ENCODE measurements around the gene ERI3.

Gene ERI3

GRCh38 chr1:44174630-44175029 is 180.4 kb downstream of the ERI3 start:
- DNase-seq (ENCODE audit: insufficient read length, low spot score) (no peak), FAIRE-seq (no peak)
- TF ChIP-seq POU2F2 (IDR thresholded peaks at IDR 0.05; ENCODE audit: low read depth, low read length) = no peak
- no peak for TF ChIP-seq POLR2AphosphoS5 (IDR thresholded peaks at IDR 0.05; ENCODE audit: low read depth, low read length)
- TF ChIP-seq TAF1 (IDR thresholded peaks at IDR 0.05; ENCODE audit: low read depth, low read length) = no peak
- TF ChIP-seq POLR2A (IDR thresholded peaks at IDR 0.05; ENCODE audit: low read depth, low read length) = no peak
- TF ChIP-seq SPI1 (IDR thresholded peaks at IDR 0.05; ENCODE audit: low read depth, low read length) = no peak
- no peak for TF ChIP-seq PAX5 (IDR thresholded peaks at IDR 0.05; ENCODE audit: insufficient read depth, low read length, severe bottlenecking)
